Activated CD4-positive, alpha-beta T cell treated with anti-CD3 and anti-CD28 coated beads, Interleukin-2, amount 50 U/mL, for 24 hours (primary cell): ENCODE data around the gene RETN.

ENCODE experiments used
- DNase-seq, 2 donors: peaks; one replicate each; pipeline ENCODE4 v3.0.0-alpha.2; 2020; ENCODE audit warnings: low read depth in 1 of 2, low spot score in 1 of 2

Gene RETN

GRCh38 chr19:7681340-7682174, 12.7 kb downstream of the RETN start:
- peak; percentile 61 to 87 for DNase-seq

- no peak for DNase-seq
These were observed 13.5 kb downstream of the RETN start for GRCh38 chr19:7682175-7682855.

DNA sequence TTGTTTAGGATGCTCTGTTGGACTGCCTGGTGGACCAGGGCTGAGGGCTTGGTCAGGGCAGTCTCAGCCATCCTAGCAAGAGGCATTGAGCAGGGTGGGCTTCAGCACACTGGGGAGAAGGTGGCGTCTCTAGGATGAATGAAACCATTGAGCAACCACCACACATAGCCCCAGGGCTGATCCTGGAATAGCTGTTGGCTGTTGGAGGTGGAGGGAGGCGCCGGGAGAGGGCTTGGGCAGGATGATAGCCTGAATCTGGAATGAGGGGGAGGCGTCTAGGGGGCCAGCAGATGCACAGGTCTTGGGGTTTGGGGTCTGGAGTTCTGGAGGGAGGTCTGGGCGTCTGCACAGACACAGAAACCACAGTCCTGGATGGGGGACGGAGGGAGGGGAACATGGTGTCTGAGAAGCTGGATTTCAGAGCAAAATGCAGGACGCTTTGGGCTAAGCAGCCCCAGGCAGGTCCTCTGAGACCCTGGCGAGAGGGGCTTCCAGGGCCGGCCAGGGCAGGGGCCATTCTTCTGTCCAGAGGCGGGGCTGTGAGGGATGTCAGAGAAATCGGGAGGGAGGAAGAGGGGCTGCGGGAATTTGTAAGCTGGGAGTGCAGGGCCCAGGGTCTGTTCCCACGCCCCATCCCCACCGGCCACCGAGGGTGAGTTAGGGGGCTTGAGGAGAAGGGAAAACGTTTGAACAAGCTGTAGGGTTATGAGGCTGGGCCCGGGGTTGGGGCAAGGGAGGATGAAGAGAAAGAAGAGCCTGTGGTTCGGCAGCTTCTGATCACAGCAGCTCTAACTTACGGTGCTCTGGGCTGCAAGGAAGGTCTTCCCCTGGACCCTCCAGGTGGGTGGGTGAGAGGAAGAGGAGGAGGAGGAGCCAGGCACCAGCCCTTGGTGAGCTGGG, 16.9 kb downstream of the RETN start:
- DNase-seq: no peak

- no peak for DNase-seq
These were observed 18.3 kb downstream of the RETN start for GRCh38 chr19:7687177-7687576.

GRCh38 chr19:7689165-7689564, 20.3 kb downstream of the RETN start:
- DNase-seq: no peak

DNA sequence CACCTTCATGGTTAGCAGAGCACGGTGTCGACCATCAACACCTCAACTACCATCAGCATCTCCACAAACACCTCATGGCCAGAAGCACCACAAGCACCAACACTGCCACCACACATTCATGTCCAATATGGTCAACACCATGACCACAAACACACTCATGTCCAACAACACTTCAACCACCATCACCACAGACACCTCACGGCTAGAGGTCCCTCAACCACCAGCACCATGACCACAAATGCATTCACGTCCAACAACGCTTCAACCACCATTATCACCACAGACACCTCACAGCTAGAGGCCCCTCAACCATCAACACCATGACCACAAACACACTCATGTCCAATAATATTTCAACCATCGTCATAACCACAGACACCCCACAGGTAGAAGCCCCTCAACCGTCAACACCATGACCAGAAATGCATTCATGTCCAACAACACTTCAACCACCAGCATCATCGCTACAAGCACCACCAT, 22.0 kb downstream of the RETN start:
- DNase-seq: no peak

DNA sequence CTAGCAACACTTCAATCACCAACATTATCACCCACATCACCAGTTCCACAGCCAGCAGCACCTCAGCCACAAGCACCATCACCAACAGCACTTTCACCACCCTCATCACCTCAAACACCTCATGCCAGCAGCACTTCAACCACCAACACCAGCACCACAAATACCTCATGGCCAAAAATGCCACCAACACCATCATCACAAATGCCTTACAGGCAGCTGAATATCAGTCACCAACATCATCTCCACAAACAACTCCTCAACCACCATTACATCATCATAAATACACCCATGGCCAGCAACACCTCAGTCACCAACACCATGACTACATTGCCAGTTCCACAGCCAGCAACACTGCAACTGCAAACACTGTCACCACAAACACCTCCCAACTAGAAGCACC, 22.6 kb downstream of the RETN start:
- no peak for DNase-seq

DNA sequence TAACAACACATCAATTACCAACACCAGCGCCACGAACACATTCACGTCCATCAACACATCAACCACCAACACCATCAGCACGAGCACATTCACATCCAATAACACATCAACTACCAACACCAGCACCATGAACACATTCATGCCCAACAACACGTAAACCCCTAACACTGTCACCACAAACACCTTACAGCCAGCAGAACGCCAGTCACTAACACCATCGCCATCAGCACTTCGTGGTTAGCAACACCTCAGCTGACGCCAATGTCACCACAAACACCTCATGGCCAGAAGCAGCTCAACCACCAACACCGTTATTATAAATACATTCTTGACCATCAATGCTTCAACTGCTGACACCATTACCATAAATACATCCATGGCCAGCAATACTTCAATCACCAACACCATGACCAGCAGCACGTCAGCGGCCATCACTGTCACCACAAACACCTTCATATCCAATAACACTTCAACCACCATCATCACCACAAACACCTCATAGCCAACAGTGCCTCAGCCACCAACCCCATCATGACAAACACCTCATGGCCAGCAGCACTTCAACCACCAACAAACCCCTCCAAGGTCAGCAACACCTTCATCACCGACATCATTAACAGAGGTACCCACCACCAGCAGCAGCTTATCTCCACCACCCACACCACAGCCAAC, 23.7 kb downstream of the RETN start:
- DNase-seq: no peak

GRCh38 chr19:7694499-7694898, 25.6 kb downstream of the RETN start:
- no peak for DNase-seq

DNA sequence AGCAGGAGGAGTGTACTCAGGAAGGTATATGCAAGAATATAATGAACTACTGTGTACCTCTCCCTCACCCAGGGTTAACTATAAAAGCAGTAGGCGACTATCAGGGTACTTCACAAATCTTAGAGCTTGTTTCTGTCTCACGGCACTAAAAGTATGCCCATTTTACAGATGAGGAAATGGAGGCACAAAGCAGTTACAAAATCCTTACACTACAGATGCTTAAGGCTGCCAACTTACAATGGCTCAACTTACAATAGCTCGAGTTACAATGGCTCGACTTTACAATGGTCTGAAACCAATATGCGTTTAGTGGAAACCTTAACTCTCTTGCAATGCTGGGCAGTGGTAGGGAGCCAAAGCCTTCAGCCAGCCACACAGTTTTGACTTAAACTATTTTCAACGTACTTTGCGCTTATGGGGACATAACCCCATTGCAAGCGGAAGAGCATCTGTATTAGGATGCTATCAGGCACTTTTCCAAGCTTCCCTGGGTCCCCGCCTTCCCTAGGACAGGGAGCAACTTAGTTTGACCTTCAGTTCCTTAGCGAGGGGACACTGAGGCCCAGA, 29.0 kb downstream of the RETN start:
- no peak for DNase-seq

- DNase-seq: no peak
These were observed 29.7 kb downstream of the RETN start for GRCh38 chr19:7698583-7698982.

- DNase-seq: no peak
These were observed 30.2 kb downstream of the RETN start for GRCh38 chr19:7699003-7699402.

DNA sequence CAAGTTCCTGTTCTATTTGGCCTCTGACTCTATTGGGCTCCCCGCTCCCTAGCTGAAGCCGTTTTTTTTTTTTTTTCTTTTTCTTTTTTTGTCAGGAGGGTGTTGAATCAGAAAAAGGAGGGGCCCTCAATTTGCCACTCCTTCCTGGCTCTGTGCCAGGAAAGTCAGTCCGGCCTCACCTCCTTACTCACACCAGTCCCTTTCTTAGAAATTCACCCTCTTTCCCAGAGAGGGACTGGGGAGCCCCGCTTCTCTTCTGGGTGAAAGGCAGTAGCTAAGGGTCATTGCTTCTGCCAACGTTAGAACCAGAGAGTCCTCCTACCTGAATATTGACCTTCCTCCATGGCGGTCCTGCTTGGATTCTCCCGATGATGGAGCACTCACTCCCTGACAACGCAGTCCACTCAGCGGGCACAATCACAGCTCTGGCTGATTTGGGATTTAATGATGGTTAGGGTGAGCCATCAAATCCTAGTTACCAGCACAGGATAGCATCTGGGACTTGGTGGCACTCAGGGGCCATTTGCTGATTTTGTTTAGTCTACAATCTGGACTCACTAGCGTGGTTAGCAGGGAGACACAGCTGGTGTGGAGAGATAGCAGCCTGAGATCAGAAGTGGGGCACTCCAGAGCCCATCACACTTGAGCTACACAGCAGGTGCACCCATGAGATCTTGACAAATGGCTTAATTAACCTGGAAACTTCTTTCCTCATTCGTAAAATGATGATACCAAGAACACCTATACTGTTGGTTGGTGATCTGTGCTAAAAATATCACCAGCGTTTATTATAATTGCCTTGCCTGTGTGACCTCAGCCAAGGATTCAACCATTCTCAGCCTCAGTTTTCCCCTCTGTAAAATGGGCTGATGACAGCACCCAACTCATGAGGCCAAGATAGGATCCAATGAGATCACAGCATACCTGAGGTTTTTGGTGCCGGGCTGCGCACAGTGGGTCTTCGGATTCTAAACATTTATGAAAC, 30.9 kb downstream of the RETN start:
- peak in 1 of 2 donors; percentile 49 for DNase-seq

DNA sequence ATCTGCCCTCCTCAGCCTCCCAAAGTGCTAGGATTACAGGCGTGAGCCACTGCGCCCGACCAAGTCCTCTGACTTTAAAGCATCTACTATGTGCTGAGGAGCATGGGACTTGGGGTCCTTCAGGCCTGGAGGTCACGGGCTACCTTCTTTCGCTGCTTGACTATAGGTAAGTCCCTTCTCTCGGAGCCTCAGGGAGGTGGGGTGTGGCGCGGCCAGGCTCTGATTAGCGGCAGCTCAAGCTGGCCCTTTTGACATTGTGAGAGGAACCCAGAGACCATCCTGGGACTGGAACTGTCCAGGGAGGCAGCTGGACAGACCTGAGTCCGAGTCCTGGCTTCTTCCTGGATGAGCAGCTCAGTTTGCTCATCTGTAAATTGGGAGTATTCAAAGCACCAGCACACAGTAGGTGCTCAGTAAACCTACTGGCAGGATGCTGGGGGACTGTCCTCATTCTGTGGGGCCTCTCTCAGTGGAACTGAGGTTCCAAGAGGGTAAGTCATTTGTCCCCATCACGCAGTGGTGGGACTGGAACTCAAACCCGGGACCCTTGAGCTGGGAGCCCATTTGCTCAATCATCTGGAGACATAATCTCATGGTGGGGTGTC, 32.3 kb downstream of the RETN start:
- no peak for DNase-seq

GRCh38 chr19:7701654-7702457, 33.0 kb downstream of the RETN start, which contains the start of gene FCER2:
Gene FCER2 (minus strand): TSS chr19:7702131. CDS start chr19:7699760, 2,371 bp downstream.
- DNase-seq: no peak

DNA sequence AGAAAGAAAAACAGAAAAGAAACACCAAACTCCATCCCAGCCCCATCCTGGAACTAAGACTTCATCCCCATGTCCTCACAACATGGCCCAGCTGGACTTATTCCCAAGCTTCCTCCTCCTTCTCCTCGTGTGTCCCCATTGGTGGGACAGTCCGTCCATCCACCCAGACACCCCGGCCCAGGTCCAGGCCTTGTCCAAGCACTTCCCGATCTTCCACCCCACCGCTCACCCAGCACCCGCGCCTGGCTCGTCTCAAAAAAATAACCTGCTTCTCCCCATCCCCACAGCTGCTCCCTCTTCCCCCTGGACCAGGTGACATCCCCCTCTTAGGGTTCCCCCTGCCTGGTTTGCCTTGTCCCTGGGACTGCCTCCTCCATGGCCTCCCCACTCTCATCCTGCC, 34.5 kb downstream of the RETN start:
- no peak for DNase-seq

GRCh38 chr19:7704280-7705060, 35.6 kb downstream of the RETN start:
- no peak for DNase-seq
